ENCODE measurements around the gene RNPEPL1.

The RNPEPL1 gene

DNA sequence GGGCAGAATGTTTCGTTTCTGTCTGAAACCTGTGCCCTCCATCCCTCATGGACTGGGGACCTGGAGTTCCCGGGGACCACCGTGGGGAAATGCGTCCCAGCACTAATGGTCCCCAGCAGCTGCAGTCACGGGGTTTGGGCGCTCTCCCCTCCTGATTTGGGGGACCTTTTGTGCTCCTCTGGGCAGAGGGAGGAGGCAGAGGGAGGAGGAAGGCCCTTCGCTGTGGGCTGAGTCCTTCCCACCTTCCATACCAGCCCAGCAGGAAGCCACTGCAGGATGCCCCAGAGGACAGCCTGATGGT, 60.2 kb downstream of the RNPEPL1 start:
- no peak for DNase-seq

- DNase-seq: no peak
Observed at GRCh38 chr2:240628808-240629618, 60.7 kb downstream of the RNPEPL1 start.

DNA sequence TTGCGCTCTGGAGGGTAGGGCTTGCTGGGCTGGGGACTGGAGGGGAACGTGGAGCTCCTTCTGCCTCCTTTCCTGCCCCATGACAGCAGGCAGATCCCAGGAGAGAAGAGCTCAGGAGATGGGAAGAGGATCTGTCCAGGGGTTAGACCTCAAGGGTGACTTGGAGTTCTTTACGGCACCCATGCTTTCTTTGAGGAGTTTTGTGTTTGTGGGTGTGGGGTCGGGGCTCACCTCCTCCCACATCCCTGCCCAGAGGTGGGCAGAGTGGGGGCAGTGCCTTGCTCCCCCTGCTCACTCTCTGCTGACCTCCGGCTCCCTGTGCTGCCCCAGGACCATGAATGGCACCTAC, 61.3 kb downstream of the RNPEPL1 start:
- no peak for DNase-seq

DNA sequence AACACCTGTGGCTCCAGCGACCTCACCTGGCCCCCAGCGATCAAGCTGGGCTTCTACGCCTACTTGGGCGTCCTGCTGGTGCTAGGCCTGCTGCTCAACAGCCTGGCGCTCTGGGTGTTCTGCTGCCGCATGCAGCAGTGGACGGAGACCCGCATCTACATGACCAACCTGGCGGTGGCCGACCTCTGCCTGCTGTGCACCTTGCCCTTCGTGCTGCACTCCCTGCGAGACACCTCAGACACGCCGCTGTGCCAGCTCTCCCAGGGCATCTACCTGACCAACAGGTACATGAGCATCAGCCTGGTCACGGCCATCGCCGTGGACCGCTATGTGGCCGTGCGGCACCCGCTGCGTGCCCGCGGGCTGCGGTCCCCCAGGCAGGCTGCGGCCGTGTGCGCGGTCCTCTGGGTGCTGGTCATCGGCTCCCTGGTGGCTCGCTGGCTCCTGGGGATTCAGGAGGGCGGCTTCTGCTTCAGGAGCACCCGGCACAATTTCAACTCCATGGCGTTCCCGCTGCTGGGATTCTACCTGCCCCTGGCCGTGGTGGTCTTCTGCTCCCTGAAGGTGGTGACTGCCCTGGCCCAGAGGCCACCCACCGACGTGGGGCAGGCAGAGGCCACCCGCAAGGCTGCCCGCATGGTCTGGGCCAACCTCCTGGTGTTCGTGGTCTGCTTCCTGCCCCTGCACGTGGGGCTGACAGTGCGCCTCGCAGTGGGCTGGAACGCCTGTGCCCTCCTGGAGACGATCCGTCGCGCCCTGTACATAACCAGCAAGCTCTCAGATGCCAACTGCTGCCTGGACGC, 61.9 kb downstream of the RNPEPL1 start:
- no peak for DNase-seq
